CD4-positive, alpha-beta memory T cell (primary cell): Measurements from ENCODE around the gene AOC2. TPM values are rescaled to one million over a fixed set of nuclear protein-coding genes. Genes with fewer than 3 reads are reported as not detected.
"Not testable (repeated sequence)": the region's sequence is repeated elsewhere in the genome, so short reads cannot be mapped to it uniquely, and the experiment has no call there.

ENCODE experiments used
- CTCF ChIA-PET: fragments of 350-600 bp; sonication (Branson Sonifier 250); formaldehyde crosslinking; loops from one replicate; lab custom pipeline; 2021; ENCODE audit warnings: inconsistent platforms; ENCODE audit not compliant: partially characterized antibody; lab: Charles Lee
- POLR2A ChIA-PET: fragments of 350-600 bp; sonication (Branson Sonifier 250); formaldehyde crosslinking; loops from one replicate; lab custom pipeline; 2021; ENCODE audit not compliant: partially characterized antibody; lab: Charles Lee
- DNase-seq, 5 donors: peaks; one replicate each; pipeline versions ENCODE4 v3.0.0 to v3.0.0-alpha.2; 2020 to 2022; ENCODE audit warnings: mixed read lengths in 1 of 5
- H3K27ac ChIP-seq: one replicate; pipeline ENCODE4 v1.7.0; 2013; ENCODE audit warnings: low read depth, low read length
- H3K27me3 ChIP-seq: 2 replicates; pipeline ENCODE4 v1.7.0; 2013; ENCODE audit warnings: mild to moderate bottlenecking, low read length, moderate library complexity; ENCODE audit not compliant: insufficient read depth
- H3K36me3 ChIP-seq: 2 replicates; pipeline ENCODE4 v1.7.0; 2013; ENCODE audit warnings: mild to moderate bottlenecking, low read length, moderate library complexity; ENCODE audit not compliant: insufficient read depth
- H3K4me1 ChIP-seq: 2 replicates; pipeline ENCODE4 v1.7.0; 2013; ENCODE audit warnings: mild to moderate bottlenecking, low read length, moderate library complexity; ENCODE audit not compliant: insufficient read depth
- H3K4me3 ChIP-seq, 2 donors: one replicate each; pipeline ENCODE4 v1.7.0; 2013; ENCODE audit warnings: low read length in 2 of 2, mild to moderate bottlenecking in 1 of 2
- H3K9me3 ChIP-seq, 2 donors: one replicate each; pipeline ENCODE4 v1.7.0; 2013; ENCODE audit warnings: low read length in 2 of 2, control low read depth in 1 of 2; ENCODE audit not compliant: control insufficient read depth in 1 of 2
- H3K27ac Mint-ChIP-seq, 7 donors: one replicate each; pipeline ENCODE4 v1.8.0; 2020 to 2021; ENCODE audit warnings: mixed read lengths in 7 of 7, mild to moderate bottlenecking in 6 of 7, inconsistent platforms in 3 of 7, moderate library complexity in 3 of 7
- H3K27me3 Mint-ChIP-seq, 2 donors: one replicate each; pipeline ENCODE4 v1.8.0; 2020 to 2021; ENCODE audit warnings: mixed read lengths in 2 of 2
- H3K36me3 Mint-ChIP-seq, 2 donors: one replicate each; pipeline ENCODE4 v1.8.0; 2020 to 2021; ENCODE audit warnings: mixed read lengths in 2 of 2, inconsistent platforms in 1 of 2, mild to moderate bottlenecking in 1 of 2
- H3K4me1 Mint-ChIP-seq, 4 donors: one replicate each; pipeline ENCODE4 v1.8.0; 2020 to 2021; ENCODE audit warnings: mixed read lengths in 4 of 4, mild to moderate bottlenecking in 1 of 4
- H3K4me3 Mint-ChIP-seq, 8 donors: one replicate each; pipeline ENCODE4 v1.8.0; 2020 to 2021; ENCODE audit warnings: mixed read lengths in 8 of 8, mild to moderate bottlenecking in 7 of 8, moderate library complexity in 6 of 8, inconsistent platforms in 3 of 8
- H3K9me3 Mint-ChIP-seq, 8 donors: one replicate each; pipeline ENCODE4 v1.8.0; 2020 to 2021; ENCODE audit warnings: mixed read lengths in 8 of 8, mild to moderate bottlenecking in 5 of 8, inconsistent platforms in 3 of 8, moderate library complexity in 1 of 8
- intact Hi-C: fragments of 100-400 bp; cut with micrococcal nuclease; formaldehyde crosslinking; loops from one replicate; pipeline ENCODE4 v1.15.1; 2023
- polyA plus RNA-seq, 2 donors: library from polyadenylated mRNA; unstranded; fragments of 300-500 nt; fragmentation: Illumina TruSeq; gene quantifications; one replicate each; pipeline ENCODE4 v1.2.3, GENCODE V29; 2021
- total RNA-seq, 2 experiments: library from RNA; stranded (reverse); gene quantifications; one replicate each; pipeline ENCODE4 v1.2.3, GENCODE V29; 2021

The AOC2 gene
- total and polyA plus RNA-seq, 4 experiments from 2014 or later = 0.17 to 2.7 (median 2.7) TPM; not detected in 1

DNA sequence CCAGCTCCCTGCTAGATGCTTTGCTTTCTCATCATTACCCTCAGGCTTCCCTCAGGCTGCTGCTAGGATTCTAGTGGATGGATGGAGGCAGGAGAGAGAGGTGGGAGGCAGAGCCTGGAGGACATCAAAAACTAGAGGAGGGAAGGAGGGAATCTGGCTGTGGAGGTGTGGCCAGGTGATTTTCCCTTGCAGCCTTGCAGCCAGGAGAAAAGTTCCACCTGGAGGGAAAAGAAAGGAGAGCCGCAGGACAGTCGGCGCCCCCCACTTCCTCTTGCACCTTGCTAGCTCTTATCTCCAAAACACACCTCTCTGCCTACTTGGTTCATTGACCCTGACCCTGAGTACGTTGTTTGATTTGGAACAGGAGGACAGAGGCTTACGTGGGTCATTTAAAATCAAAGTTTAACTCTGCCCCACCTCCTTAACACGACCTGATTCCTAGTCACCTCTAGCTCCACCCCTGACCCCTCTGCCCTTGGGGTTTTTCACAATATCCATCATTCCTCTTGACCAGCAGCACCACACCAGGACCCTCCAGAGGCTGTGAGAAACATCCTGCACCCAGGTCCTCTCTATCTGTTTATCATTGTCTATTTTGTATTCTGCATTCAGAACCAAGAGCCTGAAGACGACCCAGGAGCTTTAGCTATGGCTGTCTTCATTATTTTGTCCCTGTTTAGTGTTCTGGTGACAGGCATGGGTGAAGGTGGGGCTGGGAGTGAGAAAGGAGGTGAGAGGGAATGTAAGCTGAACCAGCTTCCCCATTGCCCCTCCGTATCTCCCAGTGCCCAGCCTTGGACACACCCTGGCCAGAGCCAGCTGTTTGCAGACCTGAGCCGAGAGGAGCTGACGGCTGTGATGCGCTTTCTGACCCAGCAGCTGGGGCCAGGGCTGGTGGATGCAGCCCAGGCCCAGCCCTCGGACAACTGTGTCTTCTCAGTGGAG lies 22.5 kb downstream of the AOC2 start:
- DNase-seq = no peak
- Histone ChIP-seq H3K4me1 (no peaks in the 10 kb centered on the region), H3K4me3 (no peak overlapping the region), H3K36me3 (no peaks in the 10 kb centered on the region), H3K27ac (no peak overlapping the region), H3K27me3 (no peaks in the 10 kb centered on the region), H3K9me3 (peaks cover 0 to 4% of the 10 kb centered on the region in 2 donors)
- intact Hi-C loops = no loop called here
- POLR2A ChIA-PET = no interaction called here
- Mint-ChIP-seq H3K4me3 (no peak overlapping the region), H3K27ac (peak overlapping the region in 1 of 7 donors; percentile 24), H3K4me1 (no peaks in the 10 kb centered on the region), H3K36me3 (peaks cover 0 to 3% of the 10 kb centered on the region in 2 donors), H3K9me3 (peaks cover 0 to 10% (median 2%) of the 10 kb centered on the region in 8 donors), H3K27me3 (peaks cover 20 to 25% of the 10 kb centered on the region in 2 donors)
- CTCF ChIA-PET = no interaction called here

DNA sequence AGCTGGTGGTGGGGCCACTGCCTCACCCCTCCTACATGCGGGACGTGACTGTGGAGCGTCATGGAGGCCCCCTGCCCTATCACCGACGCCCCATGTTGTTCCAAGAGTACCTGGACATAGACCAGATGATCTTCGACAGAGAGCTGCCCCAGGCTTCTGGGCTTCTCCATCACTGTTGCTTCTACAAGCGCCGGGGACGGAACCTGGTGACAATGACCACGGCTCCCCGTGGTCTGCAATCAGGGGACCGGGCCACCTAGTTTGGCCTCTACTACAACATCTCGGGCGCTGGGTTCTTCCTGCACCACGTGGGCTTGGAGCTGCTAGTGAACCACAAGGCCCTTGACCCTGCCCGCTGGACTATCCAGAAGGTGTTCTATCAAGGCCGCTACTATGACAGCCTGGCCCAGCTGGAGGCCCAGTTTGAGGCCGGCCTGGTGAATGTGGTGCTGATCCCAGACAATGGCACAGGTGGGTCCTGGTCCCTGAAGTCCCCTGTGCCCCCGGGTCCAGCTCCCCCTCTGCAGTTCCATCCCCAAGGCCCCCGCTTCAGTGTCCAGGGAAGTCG lies 23.4 kb downstream of the AOC2 start:
- H3K36me3 Mint-ChIP-seq, CTCF ChIA-PET, H3K36me3 ChIP-seq, H3K4me1 ChIP-seq, H3K27ac ChIP-seq, H3K4me3 ChIP-seq, POLR2A ChIA-PET, H3K27me3 ChIP-seq, H3K9me3 Mint-ChIP-seq, intact Hi-C loops, H3K27ac Mint-ChIP-seq, H3K4me3 Mint-ChIP-seq, DNase-seq, H3K4me1 Mint-ChIP-seq, H3K9me3 ChIP-seq: not testable (repeated sequence)
- H3K27me3 Mint-ChIP-seq = peaks cover 20 to 25% of the 10 kb centered on the region in 2 donors

GRCh38 chr17:42868338-42868737 lies 24.0 kb downstream of the AOC2 start:
- Histone ChIP-seq H3K36me3 (no peaks in the 10 kb centered on the region), H3K27ac (no peak overlapping the region), H3K4me1 (no peaks in the 10 kb centered on the region), H3K27me3 (no peaks in the 10 kb centered on the region), H3K9me3 (peaks cover 0 to 4% of the 10 kb centered on the region in 2 donors), H3K4me3 (no peak overlapping the region)
- Mint-ChIP-seq H3K27ac (no peak overlapping the region), H3K36me3 (peaks cover 0 to 3% of the 10 kb centered on the region in 2 donors), H3K4me3 (no peak overlapping the region), H3K9me3 (peaks cover 0 to 10% (median 2%) of the 10 kb centered on the region in 8 donors), H3K27me3 (peaks cover 20 to 28% of the 10 kb centered on the region in 2 donors), H3K4me1 (no peaks in the 10 kb centered on the region)
- ChIA-PET CTCF (no interaction called here), POLR2A (no interaction called here)
- DNase-seq = no peak
- intact Hi-C loops = no loop called here

DNA sequence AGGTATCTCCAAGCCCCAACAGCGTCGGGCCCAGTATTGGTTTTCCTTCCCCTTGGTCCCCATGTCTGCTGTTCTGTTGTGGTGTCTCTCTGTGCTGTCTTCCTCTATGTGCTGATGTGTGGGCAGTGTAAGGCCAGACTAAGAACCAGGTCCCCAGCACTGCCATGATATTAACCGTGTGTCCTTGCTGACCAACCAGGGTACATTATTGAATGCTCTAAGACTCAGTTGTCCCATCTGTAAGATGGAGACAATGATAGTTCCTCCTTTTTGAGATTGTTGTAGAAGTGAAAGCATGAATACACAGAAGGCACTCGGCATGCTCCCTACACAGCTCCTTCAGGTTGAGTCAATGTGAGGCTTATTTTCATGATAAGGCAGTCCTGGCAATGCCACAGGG lies 27.3 kb downstream of the AOC2 start:
- H3K4me3 Mint-ChIP-seq = no peak overlapping the region
- no peak overlapping the region for H3K27ac Mint-ChIP-seq
- POLR2A ChIA-PET = no interaction called here
- Histone ChIP-seq H3K4me1 (no peaks in the 10 kb centered on the region), H3K27ac (no peak overlapping the region), H3K9me3 (peaks cover 0 to 4% of the 10 kb centered on the region in 2 donors), H3K27me3 (no peaks in the 10 kb centered on the region), H3K4me3 (no peak overlapping the region), H3K36me3 (no peaks in the 10 kb centered on the region)
- peaks cover 11 to 23% of the 10 kb centered on the region in 2 donors for H3K27me3 Mint-ChIP-seq
- H3K36me3 Mint-ChIP-seq = no peaks in the 10 kb centered on the region
- intact Hi-C loops = no loop called here
- H3K9me3 Mint-ChIP-seq = peaks cover 0 to 10% (median 2%) of the 10 kb centered on the region in 8 donors
- CTCF ChIA-PET = no interaction called here
- no peak for DNase-seq
- no peaks in the 10 kb centered on the region for H3K4me1 Mint-ChIP-seq

DNA sequence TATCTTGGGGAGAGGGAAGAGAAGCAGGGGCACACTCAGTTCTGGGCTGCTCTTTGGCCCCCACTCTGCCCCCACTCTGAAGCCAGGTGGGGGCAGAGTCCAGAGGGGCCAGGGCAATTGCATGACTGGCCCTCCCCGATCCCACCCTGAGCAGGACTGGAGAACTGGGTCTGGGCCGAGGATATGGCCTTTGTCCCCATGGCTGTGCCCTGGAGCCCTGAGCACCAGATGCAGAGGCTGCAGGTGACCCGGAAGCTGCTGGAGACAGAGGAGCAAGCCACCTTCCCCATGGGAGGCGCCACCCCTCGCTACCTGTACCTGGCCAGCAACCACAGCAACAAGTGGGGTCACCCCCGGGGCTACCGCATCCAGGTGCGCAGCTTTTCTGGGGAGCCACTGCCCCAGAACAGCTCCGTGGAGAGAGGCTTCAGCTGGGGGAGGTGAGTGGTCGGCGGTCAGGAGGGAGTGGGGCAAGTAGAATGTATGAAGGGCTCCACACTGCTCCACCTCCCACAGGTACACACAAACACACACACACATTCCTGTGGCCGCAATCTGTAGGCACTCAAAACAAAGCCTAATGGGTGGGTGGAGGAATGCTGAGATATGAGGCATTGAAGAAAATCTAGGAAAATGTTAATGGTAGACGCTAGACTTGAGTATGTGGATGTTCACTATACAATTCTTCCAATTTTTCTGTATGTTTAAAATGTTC lies 28.0 kb downstream of the AOC2 start:
- Histone ChIP-seq H3K36me3 (no peaks in the 10 kb centered on the region), H3K9me3 (peaks cover 0 to 4% of the 10 kb centered on the region in 2 donors), H3K27ac (no peak overlapping the region), H3K4me1 (no peaks in the 10 kb centered on the region), H3K27me3 (no peaks in the 10 kb centered on the region), H3K4me3 (no peak overlapping the region)
- Mint-ChIP-seq H3K4me1 (no peaks in the 10 kb centered on the region), H3K9me3 (peaks cover 0 to 10% (median 2%) of the 10 kb centered on the region in 8 donors), H3K27ac (no peak overlapping the region), H3K36me3 (no peaks in the 10 kb centered on the region), H3K4me3 (no peak overlapping the region), H3K27me3 (peaks cover 14 to 19% of the 10 kb centered on the region in 2 donors)
- no peak for DNase-seq
- intact Hi-C loops = no loop called here
- CTCF ChIA-PET = no interaction called here
- POLR2A ChIA-PET = no interaction called here

DNA sequence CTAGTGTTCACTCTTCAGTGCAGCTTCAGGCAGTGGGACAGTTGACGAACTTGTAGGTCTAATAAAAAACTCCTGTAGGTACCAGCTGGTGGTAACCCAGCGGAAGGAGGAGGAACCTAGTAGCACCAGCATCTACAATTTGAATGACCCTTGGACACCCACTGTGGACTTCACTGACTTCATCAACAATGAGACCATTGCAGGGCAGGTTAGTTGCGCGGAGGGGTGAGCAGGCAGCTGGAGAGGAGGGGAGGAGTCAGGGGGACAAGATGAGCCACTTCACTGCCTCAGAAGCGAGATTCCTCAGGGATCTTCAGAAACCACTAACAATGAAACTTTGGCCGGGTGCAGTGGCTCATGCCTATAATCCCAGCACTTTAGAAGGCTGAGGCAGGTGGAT lies 28.9 kb downstream of the AOC2 start:
- H3K4me1 ChIP-seq = no peaks in the 10 kb centered on the region
- no peaks in the 10 kb centered on the region for H3K27me3 ChIP-seq
- DNase-seq = no peak
- H3K27me3 Mint-ChIP-seq = peaks cover 15 to 17% of the 10 kb centered on the region in 2 donors
- no peak overlapping the region for H3K4me3 ChIP-seq
- H3K4me1 Mint-ChIP-seq = no peaks in the 10 kb centered on the region
- H3K27ac ChIP-seq = no peak overlapping the region
- no peaks in the 10 kb centered on the region for H3K36me3 Mint-ChIP-seq
- peaks cover 0 to 10% (median 2%) of the 10 kb centered on the region in 8 donors for H3K9me3 Mint-ChIP-seq
- ChIA-PET POLR2A (no interaction called here), CTCF (no interaction called here)
- no peaks in the 10 kb centered on the region for H3K36me3 ChIP-seq
- H3K27ac Mint-ChIP-seq = no peak overlapping the region
- no peak overlapping the region for H3K4me3 Mint-ChIP-seq
- peaks cover 0 to 4% of the 10 kb centered on the region in 2 donors for H3K9me3 ChIP-seq
- intact Hi-C loops = no loop called here
